Aorta (tissue), 5 donors: ENCODE data around the gene ANP32B. TPM values are rescaled to one million over a fixed set of nuclear protein-coding genes. Genes with fewer than 3 reads are reported as not detected.
"Not testable (repeated sequence)": the region's sequence is repeated elsewhere in the genome, so short reads cannot be mapped to it uniquely, and the experiment has no call there.

ENCODE experiments used
- ATAC-seq: fragments of 200-7000 bp; cut with Tn5 transposase; one replicate; pipeline ENCODE4 v1.9.1; 2022; ENCODE audit warnings: moderate library complexity; ENCODE audit not compliant: low FRiP score
- DNase-seq, 2 donors: peaks; one replicate each; pipeline ENCODE4 v3.0.0-alpha.2; 2020
- H3K27ac ChIP-seq, 2 donors: one replicate each; pipeline ENCODE4 v1.5.1; 2013; ENCODE audit warnings: low read length in 2 of 2, mild to moderate bottlenecking in 2 of 2, moderate library complexity in 2 of 2, control low read depth in 1 of 2, inconsistent platforms in 1 of 2, low read depth in 1 of 2
- H3K27me3 ChIP-seq, 2 donors: one replicate each; pipeline ENCODE4 v1.6.1; 2013; ENCODE audit warnings: control low read depth in 1 of 2, low read length in 1 of 2, mild to moderate bottlenecking in 1 of 2, moderate library complexity in 1 of 2; ENCODE audit not compliant: insufficient read depth in 2 of 2, control insufficient read depth in 1 of 2
- H3K36me3 ChIP-seq, 2 donors: one replicate each; pipeline ENCODE4 v1.6.1; 2013; ENCODE audit warnings: control low read depth in 1 of 2, low read length in 1 of 2, mild to moderate bottlenecking in 1 of 2; ENCODE audit not compliant: insufficient read depth in 2 of 2, control insufficient read depth in 1 of 2
- H3K4me1 ChIP-seq, 2 donors: one replicate each; pipeline ENCODE4 v1.6.1; 2013; ENCODE audit warnings: low read length in 2 of 2, control low read depth in 1 of 2, mild to moderate bottlenecking in 1 of 2, moderate library complexity in 1 of 2; ENCODE audit not compliant: insufficient read depth in 2 of 2, control insufficient read depth in 1 of 2
- H3K4me3 ChIP-seq, 2 donors: one replicate each; pipeline ENCODE4 v1.5.1; 2013; ENCODE audit warnings: low read length in 2 of 2, control low read depth in 1 of 2, mild to moderate bottlenecking in 1 of 2
- H3K9me3 ChIP-seq: one replicate; pipeline ENCODE4 v1.6.1; 2013; ENCODE audit warnings: mild to moderate bottlenecking, low read length; ENCODE audit not compliant: control insufficient read depth
- WGBS, 2 donors: extraction: QIAGEN DNeasy Blood & Tissue Kit; methylation state at CpG; one replicate each; pipeline ENCODE4 v1.1.7; 2013; 5-methylcytosine and 5-hydroxymethylcytosine counted together
- intact Hi-C, 2 donors: fragments of 100-400 bp; cut with DNase I; formaldehyde crosslinking; loops; one replicate each; pipeline versions ENCODE4 v1.14.2 to v1.15.0; 2022
- polyA plus RNA-seq, 2 donors: library from polyadenylated mRNA; stranded (reverse); fragments of 200-250 nt; gene quantifications; one replicate each; pipeline ENCODE4 v1.2.3, GENCODE V29; 2013
- total RNA-seq, 2 donors: library from RNA; stranded (reverse); fragmentation: NEBNext Ultra II Directional; extraction: Animal tissue kit (Norgen Biotek cat#: 25700); gene quantifications; one replicate each; pipeline ENCODE4 v1.2.1, GENCODE V29; 2021
- donor health status: healthy with polysubstance abuse.
- donor health status: Bipolar disorder and iron deficiency.
- donor health status: DM: no; HTN: no; CAD: no.
- donor health status: DM: no; HTN: no; CAD: no.
- donor health status: DM: yes; HTN: yes; CAD: no.

Gene ANP32B
- total and polyA plus RNA-seq, 4 donors = 98.6 to 350 (median 121) TPM

GRCh38 chr9:97992219-97992618 lies 9.1 kb downstream of the ANP32B start:
- H3K9me3 ChIP-seq = no peaks in the 10 kb centered on the region
- intact Hi-C loops = no loop called here
- peaks cover 0 to 12% of the 10 kb centered on the region in 2 donors for H3K4me1 ChIP-seq
- no peak for DNase-seq
- no peaks in the 10 kb centered on the region for H3K27me3 ChIP-seq
- H3K36me3 ChIP-seq = no peaks in the 10 kb centered on the region
- 78 to 80% methylated on average over 6 of the region's 6 CpGs for WGBS, 2 donors
- H3K4me3 ChIP-seq = no peak overlapping the region
- no peak for ATAC-seq
- no peak overlapping the region for H3K27ac ChIP-seq

- H3K27me3 ChIP-seq = no peaks in the 10 kb centered on the region
- no peaks in the 10 kb centered on the region for H3K36me3 ChIP-seq
- H3K4me1 ChIP-seq = peaks cover 0 to 12% of the 10 kb centered on the region in 2 donors
- H3K27ac ChIP-seq = no peak overlapping the region
- H3K9me3 ChIP-seq = no peaks in the 10 kb centered on the region
- DNase-seq = no peak
- no peak overlapping the region for H3K4me3 ChIP-seq
- ATAC-seq = no peak
- WGBS, 2 donors = 93 to 96% methylated on average over 2 of the region's 2 CpGs
- intact Hi-C loops = no loop called here
Observed at GRCh38 chr9:97993000-97993399, 9.9 kb downstream of the ANP32B start.

GRCh38 chr9:97994703-97995102 lies 11.6 kb downstream of the ANP32B start:
- ATAC-seq (no peak), DNase-seq (no peak)
- Histone ChIP-seq H3K36me3 (no peaks in the 10 kb centered on the region), H3K27me3 (no peaks in the 10 kb centered on the region), H3K9me3 (no peaks in the 10 kb centered on the region), H3K27ac (no peak overlapping the region), H3K4me1 (peaks cover 0 to 10% of the 10 kb centered on the region in 2 donors), H3K4me3 (no peak overlapping the region)
- WGBS, 2 donors = 91 to 98% methylated on average over 1 of the region's 1 CpG
- intact Hi-C loops = no loop called here

GRCh38 chr9:97996676-97997075 lies 13.5 kb downstream of the ANP32B start:
- DNase-seq, H3K27ac ChIP-seq, H3K4me3 ChIP-seq, H3K36me3 ChIP-seq, ATAC-seq, H3K9me3 ChIP-seq, intact Hi-C loops, H3K27me3 ChIP-seq, H3K4me1 ChIP-seq: not testable (repeated sequence)
- 94 to 97% methylated on average over 7 of the region's 7 CpGs for WGBS, 2 donors

- Histone ChIP-seq H3K27ac (peak overlapping the region in 1 of 2 donors; percentile 17), H3K4me1 (peaks cover 0 to 2% of the 10 kb centered on the region in 2 donors), H3K4me3 (no peak overlapping the region), H3K27me3 (no peaks in the 10 kb centered on the region), H3K36me3 (no peaks in the 10 kb centered on the region), H3K9me3 (no peaks in the 10 kb centered on the region)
- WGBS, 2 donors = 21 to 22% methylated on average over 3 of the region's 3 CpGs
- ATAC-seq (no peak), DNase-seq (no peak)
- intact Hi-C loops = no loop called here
Observed at GRCh38 chr9:97997330-97998276, 14.5 kb downstream of the ANP32B start.

- peaks cover 0 to 5% of the 10 kb centered on the region in 2 donors for H3K4me1 ChIP-seq
- ATAC-seq = no peak
- intact Hi-C loops = no loop called here
- no peak overlapping the region for H3K27ac ChIP-seq
- no peaks in the 10 kb centered on the region for H3K9me3 ChIP-seq
- H3K36me3 ChIP-seq = peaks cover 3% of the 10 kb centered on the region in 2 donors
- 3 to 9% methylated on average over 2 of the region's 2 CpGs for WGBS, 2 donors
- no peaks in the 10 kb centered on the region for H3K27me3 ChIP-seq
- DNase-seq = no peak
- H3K4me3 ChIP-seq = no peak overlapping the region
Observed at GRCh38 chr9:98002808-98003207, 19.7 kb downstream of the ANP32B start.

- H3K27me3 ChIP-seq = no peaks in the 10 kb centered on the region
- WGBS, 2 donors = 83 to 89% methylated on average over 5 of the region's 5 CpGs
- no peak for DNase-seq
- no peaks in the 10 kb centered on the region for H3K9me3 ChIP-seq
- H3K4me1 ChIP-seq = peaks cover 2 to 7% of the 10 kb centered on the region in 2 donors
- no peak for ATAC-seq
- intact Hi-C loops = no loop called here
- no peak overlapping the region for H3K4me3 ChIP-seq
- no peak overlapping the region for H3K27ac ChIP-seq
- H3K36me3 ChIP-seq = peaks cover 5 to 10% of the 10 kb centered on the region in 2 donors
Observed at GRCh38 chr9:98006127-98006796, 23.1 kb downstream of the ANP32B start.

- intact Hi-C loops = no loop called here
- DNase-seq = no peak
- H3K36me3 ChIP-seq = peaks cover 5 to 10% of the 10 kb centered on the region in 2 donors
- 88% methylated on average over 13 of the region's 13 CpGs for WGBS, 2 donors
- peaks cover 2 to 7% of the 10 kb centered on the region in 2 donors for H3K4me1 ChIP-seq
- H3K4me3 ChIP-seq = no peak overlapping the region
- no peaks in the 10 kb centered on the region for H3K9me3 ChIP-seq
- H3K27ac ChIP-seq = no peak overlapping the region
- no peak for ATAC-seq
- H3K27me3 ChIP-seq = no peaks in the 10 kb centered on the region
Observed at GRCh38 chr9:98007251-98007928, 24.2 kb downstream of the ANP32B start.
